GM18907 (cell line): ENCODE measurements around the gene RAP1GDS1.
"Not testable (repeated sequence)": the region's sequence is repeated elsewhere in the genome, so short reads cannot be mapped to it uniquely, and the experiment has no call there.

Experiments
- ATAC-seq: cut with Tn5 transposase; IDR thresholded peaks from one replicate; pipeline ENCODE4 v1.9.1; 2021; ENCODE audit warnings: mild to moderate bottlenecking, moderate library complexity; ENCODE audit not compliant: unreplicated experiment

RAP1GDS1 gene

GRCh38 chr4:98479590-98479989, 218.4 kb downstream of the RAP1GDS1 start:
- ATAC-seq = not testable (repeated sequence)

GRCh38 chr4:98480535-98480934, 219.4 kb downstream of the RAP1GDS1 start:
- ATAC-seq = no peak

- no peak for ATAC-seq
Measured at GRCh38 chr4:98481167-98481566, 220.0 kb downstream of the RAP1GDS1 start.

- ATAC-seq = peak; percentile 34
Measured at GRCh38 chr4:98482503-98482846, 221.3 kb downstream of the RAP1GDS1 start.

GRCh38 chr4:98482847-98483806, 221.9 kb downstream of the RAP1GDS1 start:
- peak; percentile 95 for ATAC-seq

GRCh38 chr4:98484031-98484430, 222.8 kb downstream of the RAP1GDS1 start:
- no peak for ATAC-seq

GRCh38 chr4:98485816-98486345, 224.7 kb downstream of the RAP1GDS1 start:
- ATAC-seq = no peak

GRCh38 chr4:98490251-98490650, 229.1 kb downstream of the RAP1GDS1 start:
- no peak for ATAC-seq

- ATAC-seq = no peak
Measured at GRCh38 chr4:98491899-98492559, 230.8 kb downstream of the RAP1GDS1 start.

GRCh38 chr4:98493296-98493695, 232.1 kb downstream of the RAP1GDS1 start:
- ATAC-seq = peak; percentile 75
